ENCODE results near the gene SEMA3B. TPM values are rescaled to one million over a fixed set of nuclear protein-coding genes. Genes with fewer than 3 reads are reported as not detected.
A peak's percentile ranks its signal among the peaks of the same experiment; 100 is the strongest.

The SEMA3B gene
- total and polyA plus RNA-seq, 9 of the 15 experiments (the other 6 are each of a cell fraction or from before 2014, with no cell fraction given): 0.03 to 1.8 (median 0.55) TPM; not detected in 1

DNA sequence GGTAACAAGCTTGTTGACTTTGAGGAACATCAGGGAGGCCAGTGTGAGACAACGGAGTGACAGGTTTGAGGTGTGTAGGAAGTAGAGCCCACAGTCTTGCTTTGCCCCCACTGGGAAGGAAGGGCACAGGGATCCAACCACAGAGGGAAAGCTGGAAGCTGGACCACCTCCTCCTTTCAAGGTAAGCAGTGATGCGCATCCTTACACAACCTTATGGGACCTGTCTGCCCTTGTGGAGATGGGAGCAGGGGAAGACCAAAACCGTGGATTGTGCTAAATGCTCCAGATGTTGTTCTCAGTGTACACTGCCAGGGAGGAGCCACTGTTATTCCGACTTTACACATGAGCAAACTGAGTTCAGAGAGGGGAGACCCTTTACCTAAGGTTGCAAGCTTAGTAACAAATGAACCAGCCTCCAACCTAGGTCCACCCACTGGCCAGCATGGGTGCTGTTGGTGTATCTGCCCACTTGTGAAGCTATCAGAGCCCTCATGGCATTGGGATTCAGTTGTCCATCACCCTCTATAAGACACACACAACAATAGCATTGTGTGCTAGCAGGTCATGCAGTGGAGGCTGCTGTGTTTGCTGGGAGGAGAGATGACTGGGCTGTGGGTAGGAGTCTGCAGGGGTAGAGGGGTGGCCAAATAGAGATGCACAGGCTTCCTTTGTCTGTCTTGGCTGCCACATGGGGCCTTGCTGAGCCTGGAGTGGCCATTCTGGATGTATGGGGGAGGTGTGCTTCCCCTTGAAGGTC is 9.4 kb downstream of the SEMA3B start (continued):
- TF ChIP-seq, protein P1, sequence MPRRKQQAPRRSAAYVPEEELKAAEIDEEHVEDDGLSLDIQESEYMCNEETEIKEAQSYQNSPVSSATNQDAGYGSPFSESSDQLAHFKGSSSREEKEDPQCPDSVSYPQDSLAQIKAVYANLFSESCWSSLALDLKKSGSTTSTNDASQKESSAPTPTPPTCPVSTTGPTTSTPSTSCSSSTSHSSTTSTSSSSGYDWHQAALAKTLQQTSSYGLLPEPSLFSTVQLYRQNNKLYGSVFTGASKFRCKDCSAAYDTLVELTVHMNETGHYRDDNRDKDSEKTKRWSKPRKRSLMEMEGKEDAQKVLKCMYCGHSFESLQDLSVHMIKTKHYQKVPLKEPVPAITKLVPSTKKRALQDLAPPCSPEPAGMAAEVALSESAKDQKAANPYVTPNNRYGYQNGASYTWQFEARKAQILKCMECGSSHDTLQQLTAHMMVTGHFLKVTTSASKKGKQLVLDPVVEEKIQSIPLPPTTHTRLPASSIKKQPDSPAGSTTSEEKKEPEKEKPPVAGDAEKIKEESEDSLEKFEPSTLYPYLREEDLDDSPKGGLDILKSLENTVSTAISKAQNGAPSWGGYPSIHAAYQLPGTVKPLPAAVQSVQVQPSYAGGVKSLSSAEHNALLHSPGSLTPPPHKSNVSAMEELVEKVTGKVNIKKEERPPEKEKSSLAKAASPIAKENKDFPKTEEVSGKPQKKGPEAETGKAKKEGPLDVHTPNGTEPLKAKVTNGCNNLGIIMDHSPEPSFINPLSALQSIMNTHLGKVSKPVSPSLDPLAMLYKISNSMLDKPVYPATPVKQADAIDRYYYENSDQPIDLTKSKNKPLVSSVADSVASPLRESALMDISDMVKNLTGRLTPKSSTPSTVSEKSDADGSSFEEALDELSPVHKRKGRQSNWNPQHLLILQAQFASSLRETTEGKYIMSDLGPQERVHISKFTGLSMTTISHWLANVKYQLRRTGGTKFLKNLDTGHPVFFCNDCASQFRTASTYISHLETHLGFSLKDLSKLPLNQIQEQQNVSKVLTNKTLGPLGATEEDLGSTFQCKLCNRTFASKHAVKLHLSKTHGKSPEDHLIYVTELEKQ (CRISPR knock-in tag; IDR thresholded peaks at IDR 0.05): no peak

- TF ChIP-seq NFXL1 (CRISPR knock-in tag; IDR thresholded peaks at IDR 0.05): no peak
- Histone ChIP-seq H3K9me3 (replicated peaks; ENCODE audit: control insufficient read depth, insufficient read depth, low read depth, low read length) (no peaks in the 10 kb centered on the region), H3K4me1 (replicated peaks in 1 of 2; ENCODE audit: control insufficient read depth in 2 of 2, insufficient read depth in 2 of 2, low read length in 2 of 2) (peaks cover 0 to 22% of the 10 kb centered on the region in 2 experiments; a peak in 3 of 5 replicates), H4K20me1 (replicated peaks; ENCODE audit: control insufficient read depth, insufficient read depth, low read length) (no peaks in the 10 kb centered on the region), H3K79me2 (ENCODE audit: control insufficient read depth, insufficient read depth, low read length) (no peaks in the 10 kb centered on the region), H3K27me3 (ENCODE audit: control insufficient read depth in 2 of 2, insufficient read depth in 2 of 2, low read length in 2 of 2) (no peaks in the 10 kb centered on the region), H2AFZ (ENCODE audit: low read depth, low read length) (peak within 1 kb of the TSS; percentile 20; the same call in 1 of the 2 replicates), H3K4me2 (ENCODE audit: insufficient read depth, low read length) (no peak within 1 kb of the TSS), H3K9ac (ENCODE audit: insufficient read depth in 1 of 2, low read depth in 2 of 2, low read length in 2 of 2) (peak within 1 kb of the TSS in 1 of 2 experiments; percentile 61; a peak in 2 of 4 replicates), H3K9me1 (ENCODE audit: control insufficient read depth, insufficient read depth, low read length) (no peaks in the 10 kb centered on the region), H3K4me3 (no peak within 1 kb of the TSS), H3K27ac (ENCODE audit: extremely low read depth, low read depth, low read length) (no peak within 1 kb of the TSS), H3K36me3 (ENCODE audit: control insufficient read depth, insufficient read depth, low read length) (no peaks in the 10 kb centered on the region)
- CTCF ChIA-PET (ENCODE audit: low intra/inter-chr PET ratio): no interaction called here
- no peak for DNase-seq (ENCODE audit: extremely low read depth in 1 of 4, low spot score in 3 of 4)
- intact Hi-C loops (cut with micrococcal nuclease) (no loop called here), in situ Hi-C loops (cut with MboI) (no loop called here)
- 16% methylated on average over 2 of the region's 2 CpGs for WGBS (ENCODE audit: insufficient coverage, low coverage, missing lambda C conversion rate)
- BruUV-seq (replicated peaks): no TSS peak
- POLR2A ChIA-PET: interaction anchor here (0.6 to 1.7 kb wide), 3 partner anchors 13 to 36 kb away, joined by 3 to 8 read pairs (median 3); partner anchors contain the start of gene IFRD2
- no peak for FAIRE-seq
- no peak for ATAC-seq
Measured at GRCh38 chr3:50278880-50279224, 9.9 kb downstream of the SEMA3B start, which contains the start of gene LSMEM2. Gene LSMEM2, plus strand, starts transcription at chr3:50279087. Its CDS starts 27 bp downstream, at chr3:50279114.
